Erythroblast (primary cell): Measurements from ENCODE around the gene MESP2.

Source experiments
- GATA1 ChIP-seq: IDR thresholded peaks from 2 replicates; pipeline ENCODE4 v1.6.1; 2011; ENCODE audit warnings: low read depth, mild to moderate bottlenecking, control low read depth, low read length, moderate library complexity
- POLR2A ChIP-seq: IDR thresholded peaks from 2 replicates; pipeline ENCODE4 v1.6.1; 2011; ENCODE audit warnings: mild to moderate bottlenecking, low read length

- TF ChIP-seq POLR2A, result no peak
- no peak for TF ChIP-seq GATA1
Observed at GRCh38 chr15:89806210-89806558, 30.1 kb downstream of the MESP2 start.
